HepG2 (cell line): Measurements from ENCODE around the gene XRCC5. TPM values are rescaled to one million over a fixed set of nuclear protein-coding genes. Genes with fewer than 3 reads are reported as not detected.

Source experiments
- CEBPG ChIP-seq: IDR thresholded peaks from 2 replicates; pipeline ENCODE4 v1.6.1; 2016
- ELF3 ChIP-seq: IDR thresholded peaks from 2 replicates; pipeline ENCODE4 v1.6.1; 2016; ENCODE audit warnings: missing genetic modification reagents, missing compliant biosample characterization
- HDAC2 ChIP-seq: sonication (generic); formaldehyde crosslinking; IDR thresholded peaks from 2 replicates; pipeline ENCODE4 v1.4.0; 2020; ENCODE audit warnings: missing genetic modification reagents
- HDAC6 ChIP-seq: fragments of 200-600 bp; sonication (generic); IDR thresholded peaks from 2 replicates; pipeline ENCODE4 v1.7.0; 2017; ENCODE audit warnings: mild to moderate bottlenecking, antibody characterized with exemption, low read length, low read depth
- HNF4A ChIP-seq: sonication (generic); formaldehyde crosslinking; IDR thresholded peaks from 2 replicates; pipeline ENCODE4 v1.4.0; 2020; ENCODE audit warnings: missing genetic modification reagents
- NFIC ChIP-seq: IDR thresholded peaks from 2 replicates; pipeline ENCODE4 v1.6.1; 2012; ENCODE audit warnings: mild to moderate bottlenecking, low read length, inconsistent platforms
- PAF1 ChIP-seq: IDR thresholded peaks from 2 replicates; pipeline ENCODE4 v1.6.1; 2016; ENCODE audit warnings: missing genetic modification reagents, missing compliant biosample characterization
- PAX8 ChIP-seq: sonication (generic); formaldehyde crosslinking; IDR thresholded peaks from 2 replicates; pipeline ENCODE4 v1.8.0; 2022; ENCODE audit warnings: mild to moderate bottlenecking, missing genetic modification reagents, borderline replicate concordance
- RXRB ChIP-seq: IDR thresholded peaks from 2 replicates; pipeline ENCODE4 v1.6.1; 2016; ENCODE audit warnings: borderline replicate concordance, missing genetic modification reagents, missing compliant biosample characterization
- SALL1 ChIP-seq: sonication (generic); formaldehyde crosslinking; IDR thresholded peaks from 2 replicates; pipeline ENCODE4 v1.8.0; 2022; ENCODE audit warnings: mild to moderate bottlenecking, missing genetic modification reagents
- ZNF17 ChIP-seq: sonication (generic); formaldehyde crosslinking; IDR thresholded peaks from 2 replicates; pipeline ENCODE4 v1.5.0; 2020; ENCODE audit warnings: mild to moderate bottlenecking, missing genetic modification reagents
- ZNF251 ChIP-seq: sonication (generic); formaldehyde crosslinking; IDR thresholded peaks from 2 replicates; pipeline ENCODE4 v1.9.0; 2021; ENCODE audit warnings: mild to moderate bottlenecking, missing genetic modification reagents
- ZNF367 ChIP-seq: sonication (generic); formaldehyde crosslinking; IDR thresholded peaks from 2 replicates; pipeline ENCODE4 v1.4.0; 2020; ENCODE audit warnings: missing genetic modification reagents, borderline replicate concordance
- ZNF670 ChIP-seq: sonication (generic); formaldehyde crosslinking; IDR thresholded peaks from 2 replicates; pipeline ENCODE4 v1.8.0; 2022; ENCODE audit warnings: mild to moderate bottlenecking, missing genetic modification reagents, borderline replicate concordance
- ZNF839 ChIP-seq: sonication (generic); formaldehyde crosslinking; IDR thresholded peaks from 2 replicates; pipeline ENCODE4 v1.4.0; 2020; ENCODE audit warnings: missing genetic modification reagents, mild to moderate bottlenecking, borderline replicate concordance
- polyA plus RNA-seq, 8 experiments: library from polyadenylated mRNA; depleted of rRNA in 3 of 8; stranded (reverse) in 7 of 8; unstranded in 1 of 8; fragments of >200 nt; fragmentation: Illumina TruSeq in 4 of 8; extraction: Trizol in 4 of 8; gene quantifications; 2 replicates each; pipeline versions ENCODE4 v1.2.1 to v1.2.3, GENCODE V29; 2011 to 2016; ENCODE audit warnings: low read depth in 4 of 8, missing spikeins in 1 of 8, mixed read lengths in 1 of 8; ENCODE audit not compliant: insufficient read depth in 1 of 8
- total RNA-seq, 5 experiments: library from RNA; depleted of rRNA; stranded (reverse); fragments of >200 nt; fragmentation: Illumina TruSeq; extraction: Trizol; gene quantifications; 2 replicates each; pipeline ENCODE4 v1.2.3, GENCODE V29; 2016; ENCODE audit warnings: low read depth in 1 of 5
- TF ChIP-seq, protein P1 (sequence below): sonication (generic); formaldehyde crosslinking; IDR thresholded peaks from 2 replicates; pipeline ENCODE4 v1.4.0; 2020; ENCODE audit warnings: missing genetic modification reagents
- TF ChIP-seq, protein P2 (sequence below): sonication (generic); formaldehyde crosslinking; IDR thresholded peaks from 2 replicates; pipeline ENCODE4 v1.8.1; 2023; ENCODE audit warnings: mild to moderate bottlenecking, inconsistent platforms, moderate library complexity, missing genetic modification reagents, borderline replicate concordance
- TF ChIP-seq, protein P3 (sequence below): sonication (generic); formaldehyde crosslinking; conservative IDR thresholded peaks from 2 replicates; pipeline ENCODE4 v1.4.0; 2020; ENCODE audit warnings: missing genetic modification reagents
- TF ChIP-seq, protein P4 (sequence below): sonication (generic); formaldehyde crosslinking; IDR thresholded peaks from 2 replicates; pipeline ENCODE4 v1.8.0; 2022; ENCODE audit warnings: missing genetic modification reagents, mild to moderate bottlenecking, borderline replicate concordance
- TF ChIP-seq, protein P5 (sequence below): sonication (generic); formaldehyde crosslinking; IDR thresholded peaks from 2 replicates; pipeline ENCODE4 v1.5.0; 2020; ENCODE audit warnings: missing genetic modification reagents, mild to moderate bottlenecking, borderline replicate concordance

The XRCC5 gene
- total and polyA plus RNA-seq, 2 of the 13 experiments (the other 11 are each of a cell fraction or from before 2014, with no cell fraction given), result 264 to 454 TPM

DNA sequence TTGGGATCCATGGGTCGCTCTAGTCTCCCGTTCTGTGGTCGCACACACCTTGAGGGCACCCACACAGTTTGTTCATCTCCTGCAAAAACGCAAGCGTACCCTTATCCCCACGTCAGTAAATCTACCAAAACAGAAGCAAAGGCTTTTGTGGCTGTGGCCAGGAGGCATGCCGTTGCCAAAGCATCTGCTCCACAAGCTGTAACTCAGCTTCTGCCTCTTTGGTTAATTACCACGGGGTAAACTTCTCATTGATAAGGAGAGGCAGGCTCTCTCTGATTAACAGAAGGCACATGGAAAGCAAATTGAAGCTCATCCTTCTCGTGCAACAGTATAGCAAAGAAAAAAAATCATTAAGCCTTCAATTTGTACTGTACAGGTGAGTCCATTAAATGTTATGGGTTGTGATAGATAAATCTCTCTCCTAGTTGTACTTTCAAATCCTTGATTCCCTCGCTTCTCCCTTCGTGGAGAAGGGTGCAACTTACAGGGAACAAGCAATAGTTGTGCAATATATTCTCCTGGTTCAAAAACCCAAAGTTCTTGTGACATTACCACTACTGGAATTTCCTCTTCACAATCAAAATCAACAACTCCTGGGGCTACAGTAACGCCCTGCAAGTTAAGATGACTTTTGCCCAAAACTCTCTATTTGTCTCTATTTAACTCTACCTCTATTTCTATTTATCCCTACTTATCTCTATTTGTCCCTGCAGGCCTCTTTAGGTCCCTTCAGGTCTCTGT is 37.9 kb upstream of the XRCC5 start (continued):
- TF ChIP-seq HDAC6, result no peak
- no peak for TF ChIP-seq ZNF17 (CRISPR knock-in tag)
- peak; percentile 61; the same call in 1 of the 2 replicates for TF ChIP-seq PAF1 (CRISPR knock-in tag)
- TF ChIP-seq ZNF251 (CRISPR knock-in tag), result no peak
- peak; percentile 25; the same call in 1 of the 2 replicates for TF ChIP-seq RXRB
- TF ChIP-seq NFIC, result peak; percentile 46; the same call in 1 of the 2 replicates
- TF ChIP-seq, protein P1, sequence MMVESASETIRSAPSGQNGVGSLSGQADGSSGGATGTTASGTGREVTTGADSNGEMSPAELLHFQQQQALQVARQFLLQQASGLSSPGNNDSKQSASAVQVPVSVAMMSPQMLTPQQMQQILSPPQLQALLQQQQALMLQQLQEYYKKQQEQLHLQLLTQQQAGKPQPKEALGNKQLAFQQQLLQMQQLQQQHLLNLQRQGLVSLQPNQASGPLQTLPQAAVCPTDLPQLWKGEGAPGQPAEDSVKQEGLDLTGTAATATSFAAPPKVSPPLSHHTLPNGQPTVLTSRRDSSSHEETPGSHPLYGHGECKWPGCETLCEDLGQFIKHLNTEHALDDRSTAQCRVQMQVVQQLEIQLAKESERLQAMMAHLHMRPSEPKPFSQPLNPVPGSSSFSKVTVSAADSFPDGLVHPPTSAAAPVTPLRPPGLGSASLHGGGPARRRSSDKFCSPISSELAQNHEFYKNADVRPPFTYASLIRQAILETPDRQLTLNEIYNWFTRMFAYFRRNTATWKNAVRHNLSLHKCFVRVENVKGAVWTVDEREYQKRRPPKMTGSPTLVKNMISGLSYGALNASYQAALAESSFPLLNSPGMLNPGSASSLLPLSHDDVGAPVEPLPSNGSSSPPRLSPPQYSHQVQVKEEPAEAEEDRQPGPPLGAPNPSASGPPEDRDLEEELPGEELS (CRISPR knock-in tag), result peak; percentile 52
- TF ChIP-seq ZNF670 (CRISPR knock-in tag), result no peak
- TF ChIP-seq, protein P2, sequence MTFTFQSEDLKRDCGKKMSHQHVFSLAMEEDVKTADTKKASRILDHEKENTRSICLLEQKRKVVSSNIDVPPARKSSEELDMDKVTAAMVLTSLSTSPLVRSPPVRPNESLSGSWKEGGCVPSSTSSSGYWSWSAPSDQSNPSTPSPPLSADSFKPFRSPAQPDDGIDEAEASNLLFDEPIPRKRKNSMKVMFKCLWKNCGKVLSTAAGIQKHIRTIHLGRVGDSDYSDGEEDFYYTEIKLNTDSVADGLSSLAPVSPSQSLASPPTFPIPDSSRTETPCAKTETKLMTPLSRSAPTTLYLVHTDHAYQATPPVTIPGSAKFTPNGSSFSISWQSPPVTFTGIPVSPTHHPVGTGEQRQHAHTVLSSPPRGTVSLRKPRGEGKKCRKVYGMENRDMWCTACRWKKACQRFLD (CRISPR knock-in tag), result no peak
- peak; percentile 48; the same call in 1 of the 2 replicates for TF ChIP-seq ELF3 (CRISPR knock-in tag)
- TF ChIP-seq, protein P3, sequence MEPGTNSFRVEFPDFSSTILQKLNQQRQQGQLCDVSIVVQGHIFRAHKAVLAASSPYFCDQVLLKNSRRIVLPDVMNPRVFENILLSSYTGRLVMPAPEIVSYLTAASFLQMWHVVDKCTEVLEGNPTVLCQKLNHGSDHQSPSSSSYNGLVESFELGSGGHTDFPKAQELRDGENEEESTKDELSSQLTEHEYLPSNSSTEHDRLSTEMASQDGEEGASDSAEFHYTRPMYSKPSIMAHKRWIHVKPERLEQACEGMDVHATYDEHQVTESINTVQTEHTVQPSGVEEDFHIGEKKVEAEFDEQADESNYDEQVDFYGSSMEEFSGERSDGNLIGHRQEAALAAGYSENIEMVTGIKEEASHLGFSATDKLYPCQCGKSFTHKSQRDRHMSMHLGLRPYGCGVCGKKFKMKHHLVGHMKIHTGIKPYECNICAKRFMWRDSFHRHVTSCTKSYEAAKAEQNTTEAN, result peak; percentile 93; the same call in 1 of the 2 replicates
- peak; percentile 82 for TF ChIP-seq HNF4A
- TF ChIP-seq, protein P4, sequence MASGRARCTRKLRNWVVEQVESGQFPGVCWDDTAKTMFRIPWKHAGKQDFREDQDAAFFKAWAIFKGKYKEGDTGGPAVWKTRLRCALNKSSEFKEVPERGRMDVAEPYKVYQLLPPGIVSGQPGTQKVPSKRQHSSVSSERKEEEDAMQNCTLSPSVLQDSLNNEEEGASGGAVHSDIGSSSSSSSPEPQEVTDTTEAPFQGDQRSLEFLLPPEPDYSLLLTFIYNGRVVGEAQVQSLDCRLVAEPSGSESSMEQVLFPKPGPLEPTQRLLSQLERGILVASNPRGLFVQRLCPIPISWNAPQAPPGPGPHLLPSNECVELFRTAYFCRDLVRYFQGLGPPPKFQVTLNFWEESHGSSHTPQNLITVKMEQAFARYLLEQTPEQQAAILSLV (CRISPR knock-in tag), result no peak
- 0 out of 2 replicates have a peak, but pooled peaks have one; percentile 30 for TF ChIP-seq HDAC2
- no peak for TF ChIP-seq ZNF839 (CRISPR knock-in tag)
- peak; percentile 22; the same call in 1 of the 2 replicates for TF ChIP-seq SALL1 (CRISPR knock-in tag)
- TF ChIP-seq ZNF367, result no peak
- no peak for TF ChIP-seq PAX8
- peak; percentile 95 for TF ChIP-seq CEBPG
- TF ChIP-seq, protein P5, sequence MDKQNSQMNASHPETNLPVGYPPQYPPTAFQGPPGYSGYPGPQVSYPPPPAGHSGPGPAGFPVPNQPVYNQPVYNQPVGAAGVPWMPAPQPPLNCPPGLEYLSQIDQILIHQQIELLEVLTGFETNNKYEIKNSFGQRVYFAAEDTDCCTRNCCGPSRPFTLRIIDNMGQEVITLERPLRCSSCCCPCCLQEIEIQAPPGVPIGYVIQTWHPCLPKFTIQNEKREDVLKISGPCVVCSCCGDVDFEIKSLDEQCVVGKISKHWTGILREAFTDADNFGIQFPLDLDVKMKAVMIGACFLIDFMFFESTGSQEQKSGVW (CRISPR knock-in tag), result no peak
